ENCODE results near the gene DGKG. TPM values are rescaled to one million over a fixed set of nuclear protein-coding genes. Genes with fewer than 3 reads are reported as not detected.

DGKG gene
- total and polyA plus RNA-seq, 2 donors (not counting 1 experiment from before 2014, with no cell fraction given) = 0.67 to 10.9 TPM

DNA sequence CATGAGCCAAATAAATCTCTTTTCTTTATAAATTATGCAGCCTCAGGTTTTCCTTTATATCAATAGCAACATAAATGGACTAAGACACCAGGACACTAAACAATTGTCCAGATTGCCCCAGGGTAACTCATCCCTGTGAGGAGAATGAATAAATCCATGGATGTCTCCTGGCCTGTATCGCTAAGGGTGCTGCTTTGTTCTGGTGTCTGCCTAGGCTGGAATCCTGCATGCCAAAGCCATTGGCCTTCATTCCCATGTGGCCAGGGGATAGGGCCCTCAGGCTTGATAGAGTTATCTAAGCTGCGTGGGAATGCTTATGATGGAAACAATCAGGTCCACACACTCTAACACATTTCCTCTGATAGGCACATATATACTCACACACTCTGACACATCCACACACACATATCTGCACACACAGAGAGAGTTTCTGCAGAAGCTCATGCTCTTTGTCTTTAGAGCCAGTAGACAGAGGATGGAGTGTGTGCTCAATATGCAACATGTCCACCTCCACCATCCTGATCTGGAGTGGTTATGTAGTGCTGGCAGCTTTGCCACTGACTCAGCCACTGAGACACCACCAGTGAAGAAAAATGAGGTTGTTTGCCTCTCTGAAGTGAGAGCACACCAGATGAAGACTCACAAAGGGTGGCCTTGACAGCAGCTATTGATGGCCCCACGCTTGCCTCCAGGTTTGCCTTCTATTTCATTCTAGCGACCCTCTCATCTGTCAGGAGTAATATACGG lies 24.0 kb upstream of the DGKG start:
- no peak overlapping the region for H3K4me2 ChIP-seq (replicated peaks; ENCODE audit: low read depth, low read length, poor library complexity, severe bottlenecking)
- no peak overlapping the region for H2AFZ ChIP-seq (ENCODE audit: insufficient read depth, low read depth, low read length, poor library complexity, severe bottlenecking)
- Mint-ChIP-seq H3K4me1 (peaks cover 19% of the 10 kb centered on the region), H3K4me3 (no peak overlapping the region), H3K27me3 (no peaks in the 10 kb centered on the region), H3K27ac (no peak overlapping the region), H3K9me3 (ENCODE audit: insufficient read depth) (no peaks in the 10 kb centered on the region)
- no peaks in the 10 kb centered on the region for H3K79me2 ChIP-seq (ENCODE audit: control insufficient read depth, insufficient read depth, low read length)
- 100% methylated on average over 3 of the region's 5 CpGs for WGBS (ENCODE audit: insufficient coverage)
- POLR2A ChIA-PET = no interaction called here
- intact Hi-C loops (cut with micrococcal nuclease) = no loop called here
- no peak overlapping the region for H3K9ac ChIP-seq (ENCODE audit: low read length)
- H3K27me3 ChIP-seq (replicated peaks in 1 of 4; ENCODE audit: control extremely low read depth in 1 of 4, control insufficient read depth in 3 of 4, insufficient read depth in 4 of 4, low read length in 3 of 4) = peaks cover 0 to 3% (median 0%) of the 10 kb centered on the region in 4 experiments
- no peak overlapping the region for H3K4me3 ChIP-seq (ENCODE audit: control extremely low read depth in 1 of 5, extremely low read depth in 1 of 5, insufficient read depth in 1 of 5, low read depth in 2 of 5, low read length in 4 of 5)
- CTCF ChIA-PET = no interaction called here
- TF ChIP-seq EZH2 (IDR thresholded peaks at IDR 0.05; ENCODE audit: borderline replicate concordance, insufficient read depth, low read depth, low read length, poor library complexity, severe bottlenecking) = no peak
- TF ChIP-seq, protein P1, sequence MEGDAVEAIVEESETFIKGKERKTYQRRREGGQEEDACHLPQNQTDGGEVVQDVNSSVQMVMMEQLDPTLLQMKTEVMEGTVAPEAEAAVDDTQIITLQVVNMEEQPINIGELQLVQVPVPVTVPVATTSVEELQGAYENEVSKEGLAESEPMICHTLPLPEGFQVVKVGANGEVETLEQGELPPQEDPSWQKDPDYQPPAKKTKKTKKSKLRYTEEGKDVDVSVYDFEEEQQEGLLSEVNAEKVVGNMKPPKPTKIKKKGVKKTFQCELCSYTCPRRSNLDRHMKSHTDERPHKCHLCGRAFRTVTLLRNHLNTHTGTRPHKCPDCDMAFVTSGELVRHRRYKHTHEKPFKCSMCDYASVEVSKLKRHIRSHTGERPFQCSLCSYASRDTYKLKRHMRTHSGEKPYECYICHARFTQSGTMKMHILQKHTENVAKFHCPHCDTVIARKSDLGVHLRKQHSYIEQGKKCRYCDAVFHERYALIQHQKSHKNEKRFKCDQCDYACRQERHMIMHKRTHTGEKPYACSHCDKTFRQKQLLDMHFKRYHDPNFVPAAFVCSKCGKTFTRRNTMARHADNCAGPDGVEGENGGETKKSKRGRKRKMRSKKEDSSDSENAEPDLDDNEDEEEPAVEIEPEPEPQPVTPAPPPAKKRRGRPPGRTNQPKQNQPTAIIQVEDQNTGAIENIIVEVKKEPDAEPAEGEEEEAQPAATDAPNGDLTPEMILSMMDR (IDR thresholded peaks at IDR 0.05) = no peak
- H3K4me1 ChIP-seq (ENCODE audit: control insufficient read depth in 2 of 2, insufficient read depth in 2 of 2, low read length in 2 of 2) = peaks cover 7 to 9% of the 10 kb centered on the region in 2 donors
- no peaks in the 10 kb centered on the region for H3K36me3 ChIP-seq (replicated peaks in 1 of 2; ENCODE audit: control extremely low read depth in 1 of 2, control insufficient read depth in 1 of 2, extremely low read depth in 1 of 2, insufficient read depth in 2 of 2, low read length in 1 of 2)
- no peaks in the 10 kb centered on the region for H3K9me3 ChIP-seq (ENCODE audit: control extremely low read depth in 1 of 3, control insufficient read depth in 2 of 3, insufficient read depth in 1 of 3, low read length in 2 of 3)
- ATAC-seq (ENCODE audit: low read depth) = no peak
- no peak overlapping the region for H3K27ac ChIP-seq (ENCODE audit: low read length in 2 of 2)
- H4K20me1 ChIP-seq (ENCODE audit: control insufficient read depth, insufficient read depth, low read length, poor library complexity, severe bottlenecking) = no peaks in the 10 kb centered on the region
- no peak for DNase-seq

Data from B cell (primary cell).